NB4 (cell line): ENCODE data around the gene HMBS.

ENCODE experiments used
- MAX ChIP-seq: IDR thresholded peaks from 2 replicates; pipeline ENCODE4 v1.6.1; 2011; ENCODE audit warnings: low read depth, low read length
- TF ChIP-seq, protein P1 (sequence below): IDR thresholded peaks from one replicate; pipeline ENCODE4 v1.5.1; 2012; ENCODE audit warnings: low read depth, low read length

DNA sequence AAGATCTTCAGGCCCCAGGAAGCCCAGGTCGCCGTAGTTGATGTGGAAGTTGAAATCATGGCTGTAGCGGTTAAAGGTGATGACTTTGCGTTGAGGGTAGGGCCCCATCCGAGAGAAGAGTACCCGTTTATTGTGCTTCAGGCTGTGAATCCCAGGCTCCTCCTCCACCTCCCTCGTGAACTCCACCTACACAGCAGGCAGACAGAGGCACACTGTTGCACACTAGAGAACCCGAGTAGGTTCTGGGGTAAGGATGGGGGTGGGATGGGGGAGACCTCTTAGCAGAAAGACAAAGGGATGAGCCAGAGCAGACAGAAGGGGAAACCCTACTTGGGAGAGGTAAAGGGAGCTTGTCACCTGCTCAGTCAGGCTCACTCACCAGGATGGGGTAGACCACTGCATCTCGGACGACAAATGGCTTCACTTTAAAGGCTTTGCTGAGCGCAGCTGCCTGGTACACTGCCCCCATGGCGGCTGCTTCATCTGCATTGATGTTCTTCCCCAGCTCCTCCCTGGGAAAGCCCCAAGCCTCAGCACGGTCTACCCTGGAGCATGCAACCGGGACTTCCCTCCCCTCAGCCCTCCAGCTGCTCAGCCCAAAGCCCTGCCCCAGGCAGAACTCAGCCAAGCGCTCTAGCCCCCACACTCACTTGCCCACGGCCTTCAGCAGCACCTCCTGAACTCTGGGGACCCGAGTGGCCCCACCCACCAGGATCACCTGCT is 33.1 kb upstream of the HMBS start:
- TF ChIP-seq, protein P1, sequence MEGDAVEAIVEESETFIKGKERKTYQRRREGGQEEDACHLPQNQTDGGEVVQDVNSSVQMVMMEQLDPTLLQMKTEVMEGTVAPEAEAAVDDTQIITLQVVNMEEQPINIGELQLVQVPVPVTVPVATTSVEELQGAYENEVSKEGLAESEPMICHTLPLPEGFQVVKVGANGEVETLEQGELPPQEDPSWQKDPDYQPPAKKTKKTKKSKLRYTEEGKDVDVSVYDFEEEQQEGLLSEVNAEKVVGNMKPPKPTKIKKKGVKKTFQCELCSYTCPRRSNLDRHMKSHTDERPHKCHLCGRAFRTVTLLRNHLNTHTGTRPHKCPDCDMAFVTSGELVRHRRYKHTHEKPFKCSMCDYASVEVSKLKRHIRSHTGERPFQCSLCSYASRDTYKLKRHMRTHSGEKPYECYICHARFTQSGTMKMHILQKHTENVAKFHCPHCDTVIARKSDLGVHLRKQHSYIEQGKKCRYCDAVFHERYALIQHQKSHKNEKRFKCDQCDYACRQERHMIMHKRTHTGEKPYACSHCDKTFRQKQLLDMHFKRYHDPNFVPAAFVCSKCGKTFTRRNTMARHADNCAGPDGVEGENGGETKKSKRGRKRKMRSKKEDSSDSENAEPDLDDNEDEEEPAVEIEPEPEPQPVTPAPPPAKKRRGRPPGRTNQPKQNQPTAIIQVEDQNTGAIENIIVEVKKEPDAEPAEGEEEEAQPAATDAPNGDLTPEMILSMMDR = no peak
- no peak for TF ChIP-seq MAX
